NK-92 (cell line): ENCODE data around the gene PDZRN4.
"Not testable (repeated sequence)": the region's sequence is repeated elsewhere in the genome, so short reads cannot be mapped to it uniquely, and the experiment has no call there.

Experiments used
- DNase-seq: peaks from one replicate; lab custom pipeline; 2025; ENCODE audit not compliant: unreplicated experiment; lab: John Stamatoyannopoulos, UW

Gene PDZRN4

DNA sequence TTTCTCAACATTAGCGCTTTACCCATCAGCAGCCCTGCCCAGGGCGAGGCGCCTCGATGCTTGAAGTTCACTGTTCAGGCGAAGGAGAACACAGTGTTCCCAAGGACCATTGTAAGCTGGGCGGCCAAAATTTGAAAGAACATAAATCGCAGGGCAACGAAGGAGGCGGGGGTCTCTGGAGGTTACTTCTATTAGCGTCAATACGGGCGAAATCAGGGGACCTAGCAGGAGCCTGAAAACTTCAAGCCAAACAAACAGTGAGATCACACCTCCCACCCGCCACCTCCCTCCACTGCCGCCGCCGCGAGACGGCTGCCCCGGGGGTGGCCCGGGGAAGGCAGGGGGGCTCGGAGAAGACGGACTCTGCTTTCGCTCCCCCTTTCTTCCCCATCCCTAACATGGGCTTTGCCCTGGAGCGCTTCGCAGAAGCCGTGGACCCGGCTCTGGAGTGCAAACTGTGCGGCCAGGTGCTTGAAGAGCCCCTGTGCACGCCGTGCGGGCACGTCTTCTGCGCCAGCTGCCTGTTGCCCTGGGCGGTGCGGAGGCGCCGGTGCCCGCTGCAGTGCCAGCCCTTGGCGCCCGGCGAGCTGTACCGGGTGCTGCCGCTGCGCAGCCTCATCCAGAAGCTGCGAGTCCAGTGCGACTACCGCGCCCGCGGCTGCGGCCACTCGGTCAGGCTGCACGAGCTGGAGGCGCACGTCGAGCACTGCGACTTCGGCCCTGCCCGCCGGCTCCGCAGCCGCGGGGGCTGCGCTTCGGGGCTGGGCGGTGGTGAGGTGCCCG is at the start of gene PDZRN4:
TSS of gene PDZRN4 (plus strand) at position 263 of the 783 bp plus-strand sequence.
- DNase-seq = no peak

DNA sequence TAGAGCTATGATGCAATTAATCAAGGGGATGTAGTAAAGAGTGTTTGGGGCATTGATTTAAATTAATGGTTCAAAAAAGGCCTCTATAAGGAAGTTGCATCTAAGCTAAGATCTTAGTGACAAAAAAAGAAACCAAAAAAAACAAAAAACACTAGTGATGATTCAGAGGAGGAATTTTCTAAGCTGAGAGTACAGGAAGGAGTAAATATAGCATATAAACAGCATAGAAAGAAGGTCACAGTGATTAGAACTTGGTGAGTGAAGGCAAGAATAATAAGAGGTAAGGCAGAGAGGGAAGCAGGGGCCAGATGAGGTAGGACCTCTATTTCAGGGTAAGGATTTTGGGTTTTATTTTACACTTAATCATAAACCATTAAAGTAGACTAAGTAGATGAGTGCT is 48.0 kb upstream of the PDZRN4 start:
- DNase-seq = no peak

DNA sequence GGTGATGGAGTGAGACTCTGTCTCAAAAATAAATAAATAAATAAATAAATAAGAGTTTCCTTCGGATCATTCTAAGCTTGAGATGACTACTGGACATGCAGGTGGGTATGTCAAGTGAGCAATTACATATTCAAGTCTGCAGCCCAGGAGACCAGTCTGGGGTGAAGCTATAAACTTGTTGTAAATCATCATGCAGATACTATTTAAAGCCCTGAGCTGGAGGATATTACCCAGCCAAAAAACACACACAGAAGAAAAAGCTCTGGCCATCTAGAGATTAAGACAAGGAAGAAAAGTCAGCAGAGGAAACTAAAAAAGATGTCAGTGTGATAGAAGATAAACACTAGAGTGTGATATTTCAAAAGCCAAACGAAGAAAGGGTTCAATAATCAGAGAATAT is 47.0 kb upstream of the PDZRN4 start:
- DNase-seq = no peak

DNA sequence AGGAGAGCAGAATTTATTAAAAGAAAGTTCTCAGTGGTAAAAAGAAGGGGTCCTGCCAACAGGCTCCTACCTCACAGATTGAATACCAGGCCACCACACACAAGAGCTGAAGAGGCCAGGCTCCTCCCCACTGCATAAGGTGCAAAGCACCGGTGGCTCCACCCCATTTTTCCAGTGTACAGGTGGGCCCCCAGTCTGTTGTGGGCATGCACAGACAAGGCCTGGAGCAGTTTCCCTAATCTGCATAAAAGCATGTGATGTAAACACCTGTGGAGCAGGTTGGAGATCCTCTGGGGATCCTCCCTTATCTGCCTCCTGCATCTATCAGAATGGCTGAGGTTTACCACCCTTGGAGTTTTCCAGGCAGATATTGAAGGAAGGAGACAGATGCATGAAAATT is 45.7 kb upstream of the PDZRN4 start:
- no peak for DNase-seq

DNA sequence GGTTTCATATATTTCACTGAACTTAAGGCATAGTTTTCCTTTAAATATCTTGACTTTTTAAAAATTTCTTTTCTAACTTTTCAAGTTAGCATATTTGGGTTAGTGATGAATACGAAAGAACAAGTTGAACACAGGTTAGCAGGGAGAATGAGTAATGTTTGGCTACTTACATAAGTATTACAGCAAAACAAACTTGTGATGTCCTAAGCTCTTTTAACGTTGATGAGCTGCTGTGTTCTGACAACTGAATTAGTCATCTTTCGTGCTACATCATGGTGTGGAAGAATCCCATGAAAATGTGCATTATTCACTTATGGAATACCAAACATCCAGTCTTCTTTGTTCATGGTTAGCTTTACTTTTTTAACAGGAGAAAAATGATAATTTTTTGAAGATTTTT is 36.3 kb upstream of the PDZRN4 start:
- no peak for DNase-seq

DNA sequence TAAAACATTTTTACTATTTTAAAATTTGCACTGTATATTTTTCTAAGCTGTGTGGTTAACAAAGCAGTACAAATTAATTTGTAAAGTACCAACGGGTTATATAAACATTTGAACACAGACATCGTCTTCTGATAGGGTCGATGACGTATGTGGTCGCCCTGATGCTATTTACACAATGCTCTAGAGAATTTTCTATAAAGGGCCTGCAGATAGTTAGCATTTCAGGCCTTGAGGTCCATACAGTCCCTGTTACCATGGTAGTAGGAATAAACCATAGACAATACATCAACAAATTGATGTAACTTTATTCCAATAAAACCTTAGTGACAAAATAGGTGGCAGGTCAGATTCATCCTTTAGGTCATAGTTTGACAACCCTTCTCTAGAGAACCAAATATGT is 25.7 kb upstream of the PDZRN4 start:
- no peak for DNase-seq

DNA sequence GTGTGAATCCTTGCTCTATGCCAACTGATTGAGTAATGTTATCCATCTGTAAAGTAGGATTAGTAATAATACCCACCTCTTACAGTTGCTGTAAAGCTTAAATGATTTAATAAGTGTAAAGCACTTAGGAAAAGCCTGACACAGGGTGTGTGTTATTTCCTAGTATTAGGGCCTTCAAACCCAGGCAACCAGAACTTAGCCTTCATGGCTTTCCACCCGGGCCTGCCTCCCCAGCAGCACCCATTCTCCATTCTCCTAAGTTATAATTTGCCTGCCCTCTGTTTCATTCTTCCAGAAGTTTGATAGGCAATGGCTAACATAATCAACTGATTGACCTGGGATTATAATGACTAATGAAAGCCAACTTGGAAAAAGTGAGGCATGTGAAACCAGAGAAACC is 20.4 kb upstream of the PDZRN4 start:
- DNase-seq = no peak

DNA sequence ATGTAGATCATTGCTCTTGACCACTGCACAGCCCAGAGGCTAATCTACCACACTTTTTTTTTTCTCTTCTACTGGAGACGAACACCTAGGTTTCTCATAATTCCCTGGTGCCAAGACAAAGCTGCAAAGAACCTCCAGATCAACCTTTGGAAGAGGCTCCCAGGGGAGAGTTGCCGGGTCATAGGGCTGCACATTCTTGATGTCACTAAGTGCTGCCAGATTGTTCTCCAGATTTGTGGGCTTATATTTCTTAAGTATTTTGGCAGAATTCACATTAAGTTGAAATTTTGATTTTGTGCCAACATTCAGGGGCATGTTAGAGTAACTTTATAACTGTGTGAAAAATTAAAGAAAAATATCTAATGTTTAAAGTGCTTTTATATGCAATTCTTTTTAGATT is 13.5 kb upstream of the PDZRN4 start:
- DNase-seq = no peak

DNA sequence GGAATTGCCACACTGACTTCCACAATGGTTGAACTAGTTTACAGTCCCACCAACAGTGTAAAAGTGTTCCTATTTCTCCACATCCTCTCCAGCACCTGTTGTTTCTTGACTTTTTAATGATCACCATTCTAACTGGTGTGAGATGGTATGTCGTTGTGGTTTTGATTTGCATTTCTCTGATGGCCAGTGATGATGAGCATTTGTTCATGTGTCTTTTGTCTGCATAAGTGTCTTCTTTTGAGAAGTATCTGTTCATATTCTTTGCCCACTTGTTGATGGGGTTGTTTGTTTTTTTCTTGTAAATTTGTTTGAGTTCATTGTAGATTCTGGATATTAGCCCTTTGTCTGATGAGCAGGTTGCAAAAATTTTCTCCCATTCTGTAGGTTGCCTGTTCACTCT is 8.6 kb upstream of the PDZRN4 start:
- DNase-seq = not testable (repeated sequence)

DNA sequence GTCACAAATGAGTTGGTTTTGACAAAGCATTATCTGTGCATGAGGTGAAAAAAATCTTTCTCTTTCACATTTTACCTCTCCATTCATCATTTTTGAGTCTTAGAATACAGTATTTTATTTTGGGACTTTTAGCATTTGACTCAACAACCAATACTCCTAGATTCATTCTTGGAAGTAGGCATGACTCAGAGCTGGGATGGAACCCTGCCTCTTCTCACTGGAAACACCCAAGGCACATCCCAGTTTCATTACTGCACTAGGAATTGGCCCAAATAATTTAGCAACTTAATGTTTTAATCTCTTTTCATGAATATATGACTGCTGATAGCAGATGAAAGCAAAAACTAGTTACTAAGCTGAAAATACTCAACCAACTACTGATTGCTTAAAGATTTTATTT is 3.3 kb upstream of the PDZRN4 start:
- DNase-seq = no peak

DNA sequence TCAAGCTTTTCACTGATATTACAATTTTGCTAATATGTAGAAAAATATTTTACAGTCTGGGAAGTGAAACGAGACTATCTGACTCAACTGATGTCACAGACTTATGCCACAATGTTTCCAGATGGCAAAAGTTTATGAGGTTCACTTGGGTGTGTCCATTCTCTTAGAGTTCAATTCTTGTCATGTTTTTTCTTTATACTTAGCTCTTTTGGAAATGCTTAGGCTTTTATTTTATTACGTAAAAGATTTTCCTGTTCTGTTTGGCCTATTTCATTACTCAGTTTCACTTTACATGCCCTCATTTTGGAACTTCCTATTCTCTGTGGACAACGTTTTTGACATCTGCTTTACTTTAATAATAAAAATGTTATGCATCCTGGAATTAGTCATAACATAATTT is 2.1 kb upstream of the PDZRN4 start:
- DNase-seq = no peak

DNA sequence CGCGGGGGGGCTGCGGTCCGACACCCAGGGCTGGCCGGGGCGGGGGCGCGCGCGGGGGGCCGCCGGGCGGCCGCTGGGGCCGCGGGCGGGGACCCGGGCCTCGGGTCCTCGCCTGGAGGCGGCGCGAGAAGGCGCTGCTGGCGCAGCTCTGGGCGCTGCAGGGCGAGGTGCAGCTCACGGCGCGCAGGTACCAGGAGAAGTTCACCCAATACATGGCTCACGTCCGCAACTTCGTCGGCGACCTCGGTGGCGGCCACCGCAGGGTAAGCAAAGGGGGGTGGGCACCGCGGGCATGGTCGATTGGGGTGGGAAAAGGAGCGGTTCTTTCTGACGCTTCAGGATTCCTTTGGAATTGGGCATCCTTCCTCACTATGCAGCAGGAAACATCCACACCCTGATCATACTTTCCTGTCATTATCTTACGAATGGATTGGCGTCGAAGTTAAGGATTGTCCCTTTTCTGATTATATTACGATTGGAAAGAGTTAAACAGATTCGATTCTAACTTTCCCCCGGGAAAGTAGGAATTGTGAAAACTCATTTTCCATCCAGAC is 798 bp downstream of the PDZRN4 start:
- DNase-seq = no peak

DNA sequence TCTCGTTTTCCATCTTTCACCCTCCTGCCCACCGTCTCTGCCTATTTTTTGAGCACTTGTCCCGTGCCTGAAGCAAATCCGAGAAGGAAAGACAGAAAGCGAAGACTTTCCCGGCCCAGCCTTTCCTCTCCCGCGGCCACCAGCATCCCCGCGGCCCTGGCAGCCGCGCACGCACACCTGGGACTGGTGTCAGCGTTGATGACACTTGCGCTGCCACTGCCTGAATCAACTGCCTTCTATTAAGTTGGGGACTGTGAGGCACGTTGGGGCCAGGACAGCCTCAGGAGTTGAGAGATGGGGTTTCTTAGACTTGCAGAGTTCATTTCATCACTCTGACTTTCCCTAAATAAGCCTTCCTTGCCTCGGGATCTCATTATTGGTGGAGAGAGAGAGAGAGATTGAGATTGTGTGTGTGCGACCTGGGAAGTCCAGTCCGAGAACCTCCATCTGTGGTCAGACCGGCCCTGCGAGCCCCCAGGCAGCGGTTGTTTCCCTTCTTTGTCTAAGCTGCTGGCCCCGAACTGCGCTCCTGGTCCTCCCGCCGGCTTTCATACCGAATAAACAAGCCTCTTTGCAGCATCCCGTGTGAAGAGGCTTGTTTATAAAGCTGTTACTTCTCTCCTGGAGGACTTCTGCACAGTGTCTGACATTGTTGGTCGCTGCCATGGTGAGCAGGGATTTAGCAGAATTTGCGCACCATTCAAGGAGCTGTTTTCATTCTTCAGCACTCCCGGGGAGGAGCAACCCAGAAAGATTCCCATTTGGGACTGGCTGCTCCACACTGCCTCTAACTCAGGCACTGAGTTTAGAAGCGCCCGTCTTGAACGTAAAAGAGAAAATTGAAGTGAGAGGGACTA is 1.5 kb downstream of the PDZRN4 start:
- no peak for DNase-seq

DNA sequence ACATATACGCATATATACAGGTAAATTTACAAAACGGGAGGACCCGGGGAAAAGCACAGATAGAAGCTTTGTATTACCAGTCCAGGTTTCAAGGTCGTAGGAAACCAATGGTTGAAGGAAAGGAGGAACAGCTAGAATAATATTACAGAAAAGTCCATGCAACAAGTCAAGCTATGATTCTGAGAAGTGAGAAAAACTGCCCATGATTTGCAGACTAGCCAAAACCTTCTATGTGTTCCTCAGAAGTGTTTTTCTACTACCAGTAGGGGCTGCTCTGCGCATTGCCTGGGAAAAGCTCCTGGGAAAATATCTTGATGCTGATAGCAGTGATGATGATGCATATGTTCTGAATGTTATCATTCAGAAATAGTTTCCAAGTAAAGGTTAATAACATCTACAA is 2.2 kb downstream of the PDZRN4 start:
- DNase-seq = no peak

DNA sequence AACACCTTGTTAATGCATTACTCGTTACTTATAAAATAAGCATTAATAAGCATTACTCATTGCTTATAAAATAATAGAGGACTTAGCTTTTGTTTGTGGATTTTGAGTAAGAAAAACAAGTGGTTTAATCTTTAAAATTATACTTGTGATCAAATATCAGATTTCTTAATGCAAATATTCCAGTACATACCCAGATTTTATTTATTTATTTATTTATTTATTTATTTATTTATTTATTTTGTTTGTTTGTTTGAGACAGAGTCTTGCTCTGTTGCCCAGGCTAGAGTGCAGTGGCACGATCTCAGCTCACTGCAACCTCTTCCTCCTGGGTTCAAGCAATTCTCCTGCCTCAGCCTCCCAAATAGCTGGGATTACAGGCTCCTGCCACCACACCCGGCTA is 3.4 kb downstream of the PDZRN4 start:
- not testable (repeated sequence) for DNase-seq

DNA sequence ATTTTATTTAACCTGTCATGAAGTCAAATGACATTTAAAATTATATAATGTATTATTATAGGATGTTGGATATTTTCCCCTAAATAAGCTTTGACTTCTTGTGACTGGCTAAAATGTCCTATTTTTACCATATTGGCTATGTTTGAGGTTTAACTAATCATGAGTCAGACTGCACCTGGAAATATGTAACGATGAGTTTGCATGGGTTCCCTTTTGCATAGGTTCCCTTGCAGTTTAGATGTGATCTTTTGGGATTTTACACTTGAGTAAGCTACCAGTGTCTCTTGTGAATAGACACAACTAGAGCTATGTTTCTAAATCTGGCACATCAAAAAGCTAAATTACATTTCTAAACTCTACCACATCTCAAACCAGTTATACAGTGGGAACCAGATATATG is 5.2 kb downstream of the PDZRN4 start:
- no peak for DNase-seq

DNA sequence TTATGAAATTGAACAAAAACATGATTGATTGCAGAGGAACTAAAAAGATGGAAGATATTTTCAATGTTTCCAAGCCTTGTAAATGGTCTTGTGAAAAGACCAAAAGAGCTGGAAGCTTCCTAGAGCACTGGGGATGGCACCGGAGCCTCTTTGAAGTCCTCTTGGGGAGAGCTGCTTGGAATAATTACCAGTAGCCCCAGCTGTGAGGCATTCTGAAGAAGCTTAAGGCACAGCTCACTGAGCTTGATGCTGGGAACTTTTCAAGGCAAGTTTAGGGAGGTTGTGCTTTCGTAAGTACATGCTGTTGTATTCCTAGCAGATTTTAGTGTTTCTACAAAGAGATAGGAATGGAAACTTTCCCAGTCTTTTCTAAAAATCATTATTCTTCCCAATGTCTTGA is 13.9 kb downstream of the PDZRN4 start:
- DNase-seq = no peak

DNA sequence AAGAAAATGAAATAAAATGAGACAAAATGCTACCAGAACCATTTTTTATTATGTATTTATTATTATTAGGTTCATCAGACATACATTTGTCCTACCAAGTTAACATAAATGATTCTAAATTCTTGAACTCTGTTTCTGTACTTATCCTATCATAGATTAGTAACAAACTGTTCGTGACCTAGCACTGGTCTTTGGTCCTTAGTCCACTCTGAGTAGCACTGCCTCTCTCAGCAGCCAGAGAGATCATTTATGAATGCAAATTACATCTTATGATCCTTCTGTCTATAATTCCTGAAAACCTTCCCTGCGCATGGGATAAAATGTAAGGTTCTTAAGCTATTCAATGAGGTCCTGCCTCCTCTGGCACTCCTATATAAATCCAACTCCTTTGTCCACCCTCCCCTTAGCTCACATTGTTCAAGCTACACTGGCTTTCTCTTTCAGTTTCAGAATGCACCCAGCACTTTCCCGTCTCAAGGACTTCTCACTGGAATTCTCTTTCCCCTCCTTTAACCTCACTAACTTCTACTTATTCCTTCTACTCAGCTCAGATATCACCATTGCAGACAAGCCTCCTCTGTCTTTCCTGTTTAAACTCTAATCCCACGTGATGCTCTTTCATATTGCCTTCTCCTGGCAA is 17.1 kb downstream of the PDZRN4 start:
- DNase-seq = no peak

DNA sequence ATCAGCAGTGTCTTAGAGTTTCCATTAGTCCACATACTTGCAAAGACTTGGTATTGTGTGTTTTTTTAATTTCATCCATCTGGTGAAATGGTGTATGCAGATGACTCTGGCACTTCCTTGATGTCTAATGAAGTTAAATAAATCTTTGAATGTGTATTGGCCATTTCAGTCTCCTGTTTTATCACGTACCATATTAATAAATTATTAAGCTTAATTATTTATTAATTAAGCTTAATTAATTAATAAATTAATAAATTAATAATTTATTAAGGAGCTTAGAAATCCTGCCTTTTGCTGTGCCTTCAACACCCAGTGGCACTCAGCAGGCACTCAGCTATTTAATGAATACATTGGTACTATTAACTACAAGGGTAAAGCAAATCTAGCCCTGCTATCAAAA is 18.2 kb downstream of the PDZRN4 start:
- no peak for DNase-seq

DNA sequence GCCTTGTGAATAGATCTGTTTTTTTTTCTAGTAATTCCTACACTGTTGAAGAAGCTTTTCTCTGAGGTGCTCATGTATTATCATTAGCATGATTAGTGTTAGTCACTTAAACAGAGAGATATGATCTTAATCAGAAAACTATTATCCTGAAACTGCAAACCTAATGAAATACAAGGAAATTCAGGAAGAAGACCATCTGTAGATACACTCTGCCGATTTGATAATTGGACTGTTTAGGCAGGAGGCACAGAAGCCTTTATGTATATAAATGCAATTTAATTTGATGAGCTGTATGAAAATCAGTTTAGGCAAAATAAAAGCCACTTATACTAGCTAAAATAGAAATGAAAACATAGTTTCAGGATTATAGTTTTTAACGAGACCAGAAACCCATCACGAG is 23.3 kb downstream of the PDZRN4 start:
- no peak for DNase-seq

DNA sequence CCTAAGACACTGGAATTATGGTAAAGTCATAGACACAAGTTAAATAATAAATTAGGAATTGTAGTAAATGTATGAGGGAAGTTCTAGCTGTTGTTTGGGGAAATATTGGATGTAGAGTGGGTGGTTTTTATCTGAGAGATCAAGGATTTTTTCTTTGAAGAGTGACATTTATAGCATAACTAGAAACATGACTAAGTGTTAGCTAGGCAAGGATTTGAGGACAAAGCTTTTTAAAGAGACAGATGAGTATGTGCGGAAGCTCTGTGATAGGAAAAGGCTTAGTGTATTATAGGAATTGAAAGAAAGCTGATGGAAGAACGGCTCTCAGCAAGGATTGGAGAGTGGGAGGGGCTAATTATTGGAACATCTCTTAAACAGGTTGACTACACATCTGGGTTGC is 24.5 kb downstream of the PDZRN4 start:
- no peak for DNase-seq

DNA sequence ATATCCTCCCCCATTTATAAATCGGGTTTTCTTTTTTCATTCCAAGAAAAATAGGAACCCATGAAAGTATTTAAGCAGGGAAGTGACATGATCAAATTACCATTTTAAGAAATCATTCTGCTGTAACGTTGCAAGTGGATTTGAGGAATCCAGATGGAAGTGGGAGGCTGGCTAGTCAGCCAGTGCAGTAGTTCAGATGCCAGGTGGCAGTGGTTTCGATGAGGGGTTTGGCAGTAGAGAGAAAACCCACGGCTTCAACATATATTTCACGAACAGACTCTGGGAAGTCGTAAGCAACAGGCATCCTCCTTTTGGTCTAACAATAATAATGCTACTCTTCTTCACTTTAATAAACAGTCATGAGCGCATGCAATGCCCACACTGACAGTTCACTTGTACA is 25.0 kb downstream of the PDZRN4 start:
- DNase-seq = no peak
